ENCODE data around the gene C1orf94.

C1orf94 gene

DNA sequence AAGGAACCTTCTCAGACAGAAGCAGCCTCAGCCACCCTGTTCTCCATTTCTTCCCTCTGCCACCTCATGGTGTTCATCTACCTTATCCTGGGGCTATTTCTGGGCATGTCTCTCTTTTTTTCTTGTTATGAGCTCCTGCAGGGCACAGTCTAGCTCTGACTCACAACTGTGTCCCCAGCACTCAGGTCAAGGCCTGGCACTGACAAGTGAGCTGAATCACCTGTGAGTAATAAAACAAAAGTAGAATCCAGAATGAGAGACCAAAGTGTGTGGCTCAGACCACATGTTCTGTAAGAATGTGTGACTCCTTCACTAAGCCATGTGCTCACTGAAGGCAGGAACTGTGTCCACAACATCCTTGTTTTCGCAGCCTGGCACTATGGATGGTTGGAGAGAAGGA, 23.2 kb downstream of the C1orf94 start:
- DNase-seq (ENCODE audit: low read depth), result peak; percentile 26
- TF ChIP-seq, protein P1, sequence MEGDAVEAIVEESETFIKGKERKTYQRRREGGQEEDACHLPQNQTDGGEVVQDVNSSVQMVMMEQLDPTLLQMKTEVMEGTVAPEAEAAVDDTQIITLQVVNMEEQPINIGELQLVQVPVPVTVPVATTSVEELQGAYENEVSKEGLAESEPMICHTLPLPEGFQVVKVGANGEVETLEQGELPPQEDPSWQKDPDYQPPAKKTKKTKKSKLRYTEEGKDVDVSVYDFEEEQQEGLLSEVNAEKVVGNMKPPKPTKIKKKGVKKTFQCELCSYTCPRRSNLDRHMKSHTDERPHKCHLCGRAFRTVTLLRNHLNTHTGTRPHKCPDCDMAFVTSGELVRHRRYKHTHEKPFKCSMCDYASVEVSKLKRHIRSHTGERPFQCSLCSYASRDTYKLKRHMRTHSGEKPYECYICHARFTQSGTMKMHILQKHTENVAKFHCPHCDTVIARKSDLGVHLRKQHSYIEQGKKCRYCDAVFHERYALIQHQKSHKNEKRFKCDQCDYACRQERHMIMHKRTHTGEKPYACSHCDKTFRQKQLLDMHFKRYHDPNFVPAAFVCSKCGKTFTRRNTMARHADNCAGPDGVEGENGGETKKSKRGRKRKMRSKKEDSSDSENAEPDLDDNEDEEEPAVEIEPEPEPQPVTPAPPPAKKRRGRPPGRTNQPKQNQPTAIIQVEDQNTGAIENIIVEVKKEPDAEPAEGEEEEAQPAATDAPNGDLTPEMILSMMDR (IDR thresholded peaks at IDR 0.05; ENCODE audit: insufficient read depth, low read depth, low read length, missing control alignments), result no peak
- no peak overlapping the region for H3K4me3 ChIP-seq (ENCODE audit: low read length)

DNA sequence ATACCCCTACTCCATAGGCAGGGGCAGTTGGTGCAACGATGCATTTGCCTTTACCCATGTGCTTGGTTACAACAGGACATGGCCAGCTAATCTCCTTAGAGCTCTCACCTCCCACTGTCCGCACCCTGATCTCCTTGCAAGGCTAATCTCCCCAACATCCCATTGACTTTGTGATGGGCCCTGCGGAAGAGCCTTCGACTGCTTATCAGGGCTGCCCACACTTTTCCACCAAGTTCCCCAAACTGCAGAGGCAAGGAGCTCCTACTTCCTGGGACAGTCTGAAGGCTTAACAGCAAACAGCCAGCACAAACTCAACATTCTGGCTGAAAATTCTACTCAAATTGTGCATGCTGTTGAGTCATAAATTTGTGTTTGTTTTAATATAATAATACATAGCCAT, 36.0 kb downstream of the C1orf94 start:
- no peak for DNase-seq (ENCODE audit: low read depth)
- TF ChIP-seq, protein P1 (IDR thresholded peaks at IDR 0.05; ENCODE audit: insufficient read depth, low read depth, low read length, missing control alignments), result no peak
- no peak overlapping the region for H3K4me3 ChIP-seq (ENCODE audit: low read length)

DNA sequence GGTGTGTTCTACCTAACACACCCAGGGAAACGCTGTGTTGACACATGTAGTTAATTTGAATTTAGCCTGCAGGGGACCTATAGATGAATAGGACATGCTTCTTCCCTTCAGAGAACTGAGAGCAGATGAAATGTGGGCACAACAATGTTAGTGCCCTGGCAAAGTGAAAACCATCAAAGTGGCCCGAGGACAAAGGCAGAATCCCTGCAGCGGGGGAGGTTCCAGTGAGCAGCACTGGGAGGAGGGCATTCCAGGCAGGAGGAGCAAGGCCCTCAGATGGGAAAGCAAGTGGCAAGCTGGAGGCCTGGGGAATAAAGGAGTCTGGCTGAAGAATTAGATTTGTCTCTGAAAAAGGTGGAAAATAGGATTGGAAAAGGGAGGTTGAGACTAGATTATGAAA, 37.2 kb downstream of the C1orf94 start:
- DNase-seq (ENCODE audit: low read depth), result no peak
- TF ChIP-seq, protein P1 (IDR thresholded peaks at IDR 0.05; ENCODE audit: insufficient read depth, low read depth, low read length, missing control alignments), result no peak
- no peak overlapping the region for H3K4me3 ChIP-seq (ENCODE audit: low read length)

DNA sequence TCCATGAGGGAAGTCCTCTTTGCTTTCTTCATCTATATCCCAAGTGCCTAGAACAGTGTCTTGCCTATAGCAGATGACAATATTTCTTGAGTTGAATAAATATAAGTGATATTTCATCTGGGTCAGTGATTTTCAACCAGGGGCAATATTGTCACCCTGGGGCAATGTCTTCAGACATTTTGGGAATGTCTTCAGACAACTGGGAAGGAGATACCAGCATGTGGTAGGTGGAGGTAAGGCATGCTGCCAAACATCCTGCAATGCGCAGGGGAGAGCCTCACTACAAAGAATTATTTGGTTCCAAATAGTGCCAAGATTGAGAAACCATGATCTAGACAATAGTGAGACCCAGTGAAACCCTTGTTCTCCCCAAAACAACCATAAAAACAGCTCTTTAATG, 54.7 kb downstream of the C1orf94 start:
- DNase-seq (ENCODE audit: low read depth), result no peak
- TF ChIP-seq, protein P1 (IDR thresholded peaks at IDR 0.05; ENCODE audit: insufficient read depth, low read depth, low read length, missing control alignments), result no peak

DNA sequence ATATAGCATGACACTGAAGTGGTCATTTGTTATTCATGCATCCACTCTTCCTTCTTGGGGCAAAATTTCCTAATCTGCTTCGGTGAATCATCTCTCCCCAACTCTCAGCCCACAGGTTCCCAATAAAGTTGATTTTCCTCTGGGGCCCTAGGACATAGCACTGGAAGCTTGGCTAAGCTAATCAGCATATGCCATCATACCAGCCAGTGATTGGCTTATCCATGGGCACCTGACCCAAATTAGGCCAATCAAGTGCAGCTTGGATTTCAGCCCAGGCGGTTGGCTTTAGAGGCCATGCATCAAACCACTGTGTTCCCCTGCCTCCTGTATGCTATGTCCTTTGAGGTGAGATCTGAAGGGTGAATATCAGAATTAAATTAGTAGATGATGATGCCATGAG, 58.9 kb downstream of the C1orf94 start:
- H3K4me3 ChIP-seq (ENCODE audit: low read length), result no peak overlapping the region
- DNase-seq (ENCODE audit: low read depth), result no peak
- TF ChIP-seq, protein P1 (IDR thresholded peaks at IDR 0.05; ENCODE audit: insufficient read depth, low read depth, low read length, missing control alignments), result no peak

More for the DNA sequence above, 54.7 kb downstream of the C1orf94 start:
- H3K4me3 ChIP-seq (ENCODE audit: low read length), result no peak overlapping the region

DNA sequence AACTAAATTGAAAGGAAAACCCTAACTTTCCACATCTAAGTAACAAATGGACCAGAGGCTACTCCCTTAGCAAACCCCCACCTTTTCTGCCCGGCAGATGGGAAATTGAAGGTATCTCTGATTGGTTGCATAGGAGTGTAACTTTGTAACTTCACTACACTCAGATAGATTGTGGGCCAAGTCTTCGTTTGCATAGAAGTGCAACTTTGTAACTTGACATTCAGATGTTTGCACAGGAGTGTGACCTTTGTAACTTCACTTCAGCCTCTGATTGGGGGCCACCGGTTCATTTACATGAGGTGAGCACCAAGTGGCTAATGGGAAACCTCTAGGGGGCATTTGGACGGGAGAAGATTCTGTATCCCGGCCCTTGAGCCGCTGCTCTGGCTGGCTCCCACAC, 59.4 kb downstream of the C1orf94 start:
- TF ChIP-seq, protein P1 (IDR thresholded peaks at IDR 0.05; ENCODE audit: insufficient read depth, low read depth, low read length, missing control alignments), result no peak
- DNase-seq (ENCODE audit: low read depth), result no peak
- H3K4me3 ChIP-seq (ENCODE audit: low read length), result no peak overlapping the region

DNA sequence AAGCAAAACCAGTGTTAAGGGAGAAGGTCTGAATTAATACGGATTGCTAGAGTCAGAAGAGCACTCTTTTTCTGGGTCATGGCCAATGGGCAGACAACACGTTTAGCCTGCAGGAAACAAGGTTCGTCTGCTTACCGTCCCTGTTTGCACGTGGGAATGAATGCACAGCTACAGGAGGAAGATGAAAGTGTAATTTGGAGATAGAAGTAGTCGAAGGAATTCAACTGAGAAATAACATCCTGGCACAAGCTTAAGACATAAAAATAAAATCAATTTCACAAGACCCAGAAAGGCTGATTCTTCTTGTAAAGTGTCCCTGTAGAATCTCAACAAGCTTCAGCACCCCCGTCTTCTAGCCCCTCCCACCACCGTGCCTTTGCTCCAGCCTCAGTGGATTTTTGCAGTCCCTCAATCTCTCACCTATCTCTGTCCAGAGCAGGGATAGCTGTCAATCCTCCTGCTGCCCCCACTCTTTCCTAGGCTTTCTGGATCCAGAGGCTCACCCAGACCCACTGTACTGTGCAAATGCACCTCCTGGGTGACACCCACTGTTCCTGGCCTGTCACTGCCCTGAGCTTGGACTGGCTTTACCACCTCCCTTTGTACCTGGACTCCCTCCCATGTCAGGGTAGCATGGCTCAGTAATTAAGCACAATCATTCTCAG, 60.6 kb downstream of the C1orf94 start:
- H3K4me3 ChIP-seq (ENCODE audit: low read length), result no peak overlapping the region
- TF ChIP-seq, protein P1 (IDR thresholded peaks at IDR 0.05; ENCODE audit: insufficient read depth, low read depth, low read length, missing control alignments), result no peak
- no peak for DNase-seq (ENCODE audit: low read depth)
